ENCODE measurements around the gene MAP2K6.

DNA sequence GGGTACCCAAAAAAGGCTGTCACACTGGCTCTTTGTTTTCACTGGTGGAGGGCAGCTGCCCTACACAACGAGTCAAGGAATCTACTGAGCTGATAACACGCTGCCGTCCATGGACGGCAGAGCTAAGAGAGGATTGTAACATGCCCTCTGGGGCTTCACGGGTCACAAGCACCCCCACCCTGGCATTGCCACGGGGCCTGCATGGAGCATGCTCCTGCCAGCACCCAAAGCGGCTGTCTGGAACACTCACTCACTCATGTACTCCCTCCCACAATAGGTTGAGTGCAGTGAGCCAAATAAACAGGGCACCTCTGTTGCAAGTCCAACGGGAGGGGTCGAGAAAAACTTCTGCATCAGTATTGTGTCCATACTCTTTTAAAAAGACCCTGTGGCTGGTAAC, 181.6 kb downstream of the MAP2K6 start:
- TF ChIP-seq, protein P1, sequence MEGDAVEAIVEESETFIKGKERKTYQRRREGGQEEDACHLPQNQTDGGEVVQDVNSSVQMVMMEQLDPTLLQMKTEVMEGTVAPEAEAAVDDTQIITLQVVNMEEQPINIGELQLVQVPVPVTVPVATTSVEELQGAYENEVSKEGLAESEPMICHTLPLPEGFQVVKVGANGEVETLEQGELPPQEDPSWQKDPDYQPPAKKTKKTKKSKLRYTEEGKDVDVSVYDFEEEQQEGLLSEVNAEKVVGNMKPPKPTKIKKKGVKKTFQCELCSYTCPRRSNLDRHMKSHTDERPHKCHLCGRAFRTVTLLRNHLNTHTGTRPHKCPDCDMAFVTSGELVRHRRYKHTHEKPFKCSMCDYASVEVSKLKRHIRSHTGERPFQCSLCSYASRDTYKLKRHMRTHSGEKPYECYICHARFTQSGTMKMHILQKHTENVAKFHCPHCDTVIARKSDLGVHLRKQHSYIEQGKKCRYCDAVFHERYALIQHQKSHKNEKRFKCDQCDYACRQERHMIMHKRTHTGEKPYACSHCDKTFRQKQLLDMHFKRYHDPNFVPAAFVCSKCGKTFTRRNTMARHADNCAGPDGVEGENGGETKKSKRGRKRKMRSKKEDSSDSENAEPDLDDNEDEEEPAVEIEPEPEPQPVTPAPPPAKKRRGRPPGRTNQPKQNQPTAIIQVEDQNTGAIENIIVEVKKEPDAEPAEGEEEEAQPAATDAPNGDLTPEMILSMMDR (conservative IDR thresholded peaks at IDR 0.05; ENCODE audit: low read depth, low read length): no peak
- no peak for TF ChIP-seq EZH2 (IDR thresholded peaks at IDR 0.05; ENCODE audit: low read length, unreplicated experiment)
- TF ChIP-seq EZH2phosphoT487 (IDR thresholded peaks at IDR 0.05; ENCODE audit: borderline replicate concordance, low read length): no peak

All from PC-3 (cell line).